ENCODE measurements around the gene MYL10.

MYL10 gene

GRCh38 chr7:101669307-101669706, 40.2 kb upstream of the MYL10 start:
- TF ChIP-seq, protein P1, sequence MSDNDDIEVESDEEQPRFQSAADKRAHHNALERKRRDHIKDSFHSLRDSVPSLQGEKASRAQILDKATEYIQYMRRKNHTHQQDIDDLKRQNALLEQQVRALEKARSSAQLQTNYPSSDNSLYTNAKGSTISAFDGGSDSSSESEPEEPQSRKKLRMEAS (IDR thresholded peaks at IDR 0.05; ENCODE audit: low read depth, low read length) = no peak
- TF ChIP-seq MYC (IDR thresholded peaks at IDR 0.05; ENCODE audit: low read depth, low read length) (no peak), POLR2A (IDR thresholded peaks at IDR 0.05; ENCODE audit: extremely low read depth, insufficient read length) (no peak), CTCF (IDR thresholded peaks at IDR 0.05; ENCODE audit: low read depth, low read length) (peak; percentile 50)
- no peak for DNase-seq (ENCODE audit: low read depth)
- no peak overlapping the region for H3K4me3 ChIP-seq (ENCODE audit: low read depth, low read length)

DNA sequence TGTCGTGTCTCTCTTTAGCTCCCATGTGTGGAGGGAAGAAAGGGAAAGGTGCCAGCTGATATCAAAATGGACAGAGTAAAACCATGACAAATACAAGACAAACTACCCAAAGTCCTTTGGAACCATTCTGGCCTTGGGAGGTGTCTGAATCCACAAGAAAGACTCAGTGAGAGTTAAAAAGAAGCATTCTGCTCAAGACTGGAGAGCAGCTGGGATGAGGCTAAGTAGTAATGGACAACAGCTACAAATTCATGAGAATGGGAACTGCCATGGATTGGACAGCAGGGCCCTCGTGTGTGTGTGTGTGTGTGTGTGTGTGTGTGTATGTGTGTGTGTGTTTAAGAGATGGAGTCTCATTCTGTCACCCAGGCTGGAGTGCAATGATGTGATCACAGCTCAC, 39.6 kb upstream of the MYL10 start:
- TF ChIP-seq MYC (IDR thresholded peaks at IDR 0.05; ENCODE audit: low read depth, low read length) = no peak
- no peak for TF ChIP-seq POLR2A (IDR thresholded peaks at IDR 0.05; ENCODE audit: extremely low read depth, insufficient read length)
- TF ChIP-seq, protein P1 (IDR thresholded peaks at IDR 0.05; ENCODE audit: low read depth, low read length) = no peak
- TF ChIP-seq CTCF (IDR thresholded peaks at IDR 0.05; ENCODE audit: low read depth, low read length) = no peak
- no peak for DNase-seq (ENCODE audit: low read depth)
- H3K4me3 ChIP-seq (ENCODE audit: low read depth, low read length) = no peak overlapping the region

DNA sequence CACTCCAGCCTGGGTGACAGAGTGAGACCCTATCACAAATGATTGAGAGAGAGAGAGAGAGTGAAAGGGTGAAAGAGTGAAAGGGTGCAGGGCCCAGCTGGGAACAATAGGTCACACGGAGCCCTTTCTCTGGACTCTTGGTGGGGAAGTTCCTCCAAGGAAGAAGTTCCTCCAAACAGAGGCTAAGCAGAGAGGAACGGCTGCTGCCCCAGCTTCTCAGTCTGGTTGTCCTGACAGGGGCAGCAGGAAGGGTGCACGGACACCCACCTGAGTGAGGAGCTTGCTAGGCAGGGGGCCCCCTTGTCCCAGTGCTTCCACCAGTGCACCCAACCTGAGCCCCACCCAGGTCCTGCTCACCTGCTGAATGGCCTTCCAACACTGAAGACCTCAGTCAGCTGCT, 38.8 kb upstream of the MYL10 start:
- TF ChIP-seq, protein P1 (IDR thresholded peaks at IDR 0.05; ENCODE audit: low read depth, low read length) = no peak
- no peak for TF ChIP-seq POLR2A (IDR thresholded peaks at IDR 0.05; ENCODE audit: extremely low read depth, insufficient read length)
- no peak for TF ChIP-seq CTCF (IDR thresholded peaks at IDR 0.05; ENCODE audit: low read depth, low read length)
- TF ChIP-seq MYC (IDR thresholded peaks at IDR 0.05; ENCODE audit: low read depth, low read length) = no peak
- H3K4me3 ChIP-seq (ENCODE audit: low read depth, low read length) = no peak overlapping the region
- no peak for DNase-seq (ENCODE audit: low read depth)

DNA sequence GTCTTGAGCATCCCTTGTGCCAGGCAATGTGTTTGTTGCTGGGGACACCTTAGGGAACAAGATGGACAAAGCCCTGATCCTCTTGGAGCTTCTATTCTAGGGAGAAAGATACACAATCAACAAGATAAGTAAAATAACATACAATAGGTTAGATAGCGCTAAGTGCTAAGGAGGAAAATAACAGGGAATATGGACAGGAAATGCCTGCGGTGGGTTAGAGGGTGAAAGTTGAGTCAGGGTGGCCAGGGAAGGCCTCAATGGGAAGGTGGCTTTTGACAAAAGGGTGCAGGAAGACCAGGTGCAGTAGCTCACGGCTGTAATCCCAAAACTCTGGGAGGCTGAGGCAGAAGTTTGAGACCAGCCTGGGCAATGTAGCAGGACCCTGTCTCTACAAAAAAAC, 38.3 kb upstream of the MYL10 start:
- no peak for DNase-seq (ENCODE audit: low read depth)
- TF ChIP-seq, protein P1 (IDR thresholded peaks at IDR 0.05; ENCODE audit: low read depth, low read length) = no peak
- TF ChIP-seq POLR2A (IDR thresholded peaks at IDR 0.05; ENCODE audit: extremely low read depth, insufficient read length) (no peak), MYC (IDR thresholded peaks at IDR 0.05; ENCODE audit: low read depth, low read length) (no peak), CTCF (IDR thresholded peaks at IDR 0.05; ENCODE audit: low read depth, low read length) (no peak)

DNA sequence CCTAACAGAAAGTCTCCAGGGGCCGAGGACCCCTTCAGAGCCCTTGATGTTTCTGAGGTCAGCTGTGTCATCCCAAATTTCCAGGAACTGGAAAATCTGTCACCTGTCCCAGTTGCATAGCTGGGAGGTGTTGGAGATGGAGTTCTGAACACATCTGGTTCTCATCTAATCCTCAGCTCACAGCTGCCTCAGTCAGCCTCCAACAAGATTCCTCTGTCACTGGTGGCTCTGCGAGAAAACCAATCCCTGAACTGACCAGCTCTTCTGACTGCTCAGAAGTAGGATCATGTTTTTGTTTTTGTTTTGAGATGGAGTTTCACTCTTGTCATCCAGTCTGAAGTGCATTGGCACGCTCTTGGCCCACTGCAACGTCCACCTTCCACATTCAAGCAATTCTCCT, 37.6 kb upstream of the MYL10 start:
- DNase-seq (ENCODE audit: low read depth) = no peak
- TF ChIP-seq CTCF (IDR thresholded peaks at IDR 0.05; ENCODE audit: low read depth, low read length) (no peak), MYC (IDR thresholded peaks at IDR 0.05; ENCODE audit: low read depth, low read length) (no peak), POLR2A (IDR thresholded peaks at IDR 0.05; ENCODE audit: extremely low read depth, insufficient read length) (no peak)
- TF ChIP-seq, protein P1 (IDR thresholded peaks at IDR 0.05; ENCODE audit: low read depth, low read length) = no peak
- H3K4me3 ChIP-seq (ENCODE audit: low read depth, low read length) = no peak overlapping the region

More for the DNA sequence above, 38.3 kb upstream of the MYL10 start:
- no peak overlapping the region for H3K4me3 ChIP-seq (ENCODE audit: low read depth, low read length)

DNA sequence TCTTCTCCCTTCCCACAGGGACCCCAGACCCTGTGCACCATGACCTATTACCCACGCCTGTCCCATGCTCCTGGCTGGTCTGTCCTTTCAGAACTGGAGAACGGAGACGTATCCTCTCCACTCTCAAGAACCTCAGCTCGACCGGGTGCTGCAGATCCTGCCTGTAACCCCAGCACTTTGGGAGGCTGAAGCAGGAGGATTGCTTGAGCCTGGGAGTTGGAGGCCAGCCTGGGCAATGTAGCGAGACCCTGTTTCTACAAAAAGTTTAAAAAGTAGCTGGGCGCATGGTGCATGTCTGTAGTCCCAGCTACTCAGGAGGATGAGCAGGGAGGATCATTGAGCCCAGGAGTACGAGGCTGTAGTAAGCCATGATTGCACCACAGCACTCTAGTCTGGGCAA, 37.2 kb upstream of the MYL10 start:
- TF ChIP-seq MYC (IDR thresholded peaks at IDR 0.05; ENCODE audit: low read depth, low read length) (no peak), CTCF (IDR thresholded peaks at IDR 0.05; ENCODE audit: low read depth, low read length) (no peak), POLR2A (IDR thresholded peaks at IDR 0.05; ENCODE audit: extremely low read depth, insufficient read length) (no peak)
- TF ChIP-seq, protein P1 (IDR thresholded peaks at IDR 0.05; ENCODE audit: low read depth, low read length) = no peak
- H3K4me3 ChIP-seq (ENCODE audit: low read depth, low read length) = no peak overlapping the region
- DNase-seq (ENCODE audit: low read depth) = no peak

All from NB4 (cell line).